ENCODE results near the gene CDC14A.
A peak's percentile ranks its signal among the peaks of the same experiment; 100 is the strongest.

The CDC14A gene

DNA sequence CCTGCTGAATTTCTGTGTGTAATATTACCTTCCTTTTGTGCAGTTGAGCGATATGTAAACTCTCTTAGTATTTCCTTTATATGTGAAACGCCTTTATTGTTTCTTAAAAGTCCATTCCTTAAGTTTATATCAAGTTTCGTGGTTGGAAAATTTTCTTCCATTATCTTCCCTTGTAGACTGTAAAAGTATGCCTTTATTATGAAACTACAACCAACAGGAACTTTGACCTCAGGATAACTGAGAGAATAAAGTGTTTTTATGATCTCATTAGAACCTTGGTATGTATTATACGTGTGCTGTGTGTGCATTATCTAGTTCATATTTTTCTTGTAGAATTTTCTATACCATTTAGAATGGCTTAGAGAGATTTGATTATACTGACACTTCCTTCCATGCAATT is 3.1 kb upstream of the CDC14A start:
- H3K4me3 ChIP-seq (ENCODE audit: low read depth, low read length): no peak overlapping the region
- TF ChIP-seq CTCF (IDR thresholded peaks at IDR 0.05; ENCODE audit: low read depth, low read length): no peak

DNA sequence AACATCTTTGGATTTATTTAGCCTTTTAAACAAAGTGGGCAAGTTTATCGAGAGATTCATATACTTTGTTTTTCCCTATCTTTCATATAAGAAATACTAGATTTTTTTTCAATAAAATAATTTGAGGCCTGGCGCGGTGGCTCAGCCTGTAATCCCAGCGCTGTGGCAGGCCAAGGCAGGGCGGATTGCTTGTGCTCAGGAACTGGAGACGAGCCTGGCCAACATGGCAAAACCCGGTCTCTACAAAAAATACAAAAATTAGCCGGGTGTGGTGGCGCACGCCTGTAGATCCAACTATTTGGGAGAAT is 1.6 kb upstream of the CDC14A start:
- peak overlapping the region; percentile 95 for H3K4me3 ChIP-seq (ENCODE audit: low read depth, low read length)
- TF ChIP-seq CTCF (IDR thresholded peaks at IDR 0.05; ENCODE audit: low read depth, low read length): no peak

- TF ChIP-seq CTCF (IDR thresholded peaks at IDR 0.05; ENCODE audit: low read depth, low read length): no peak
- peak overlapping the region; percentile 95 for H3K4me3 ChIP-seq (ENCODE audit: low read depth, low read length)
Measured at GRCh38 chr1:100351095-100351887, 1.0 kb upstream of the CDC14A start.

DNA sequence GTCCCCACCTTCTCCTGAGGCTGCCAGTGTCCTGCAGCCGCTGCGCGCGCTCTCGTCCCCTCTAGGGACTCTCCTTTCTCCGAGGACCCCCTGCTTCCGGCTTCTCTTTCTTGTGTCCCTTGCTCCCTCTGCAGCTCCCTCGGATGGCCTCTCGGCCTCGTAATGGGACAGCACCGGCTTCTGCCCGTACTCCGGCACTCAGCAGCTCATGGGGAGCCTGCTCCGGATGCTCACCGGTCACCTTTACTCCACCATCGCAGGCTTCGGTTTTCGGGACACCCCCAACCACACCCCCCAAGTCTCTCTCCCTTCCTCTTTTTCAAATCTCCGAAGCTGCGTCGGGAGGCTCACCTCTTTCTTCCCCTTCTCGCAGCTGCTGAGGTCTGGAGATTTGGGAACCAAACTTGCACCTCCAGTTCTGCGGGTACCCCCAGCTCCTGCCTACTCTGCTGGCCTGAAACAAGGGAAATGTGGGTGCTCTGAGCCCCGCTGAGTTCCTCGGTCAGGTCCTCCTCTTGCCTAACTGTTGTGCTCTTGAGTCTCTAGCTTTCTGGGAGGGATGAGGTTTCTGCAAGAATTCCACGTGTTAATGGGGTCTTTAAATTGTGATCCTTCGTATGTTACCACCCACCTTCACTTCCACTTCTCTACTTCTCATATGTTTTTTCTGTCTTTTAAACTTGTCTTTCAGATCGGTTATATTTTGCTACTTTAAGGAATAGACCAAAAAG is 930 bp downstream of the CDC14A start:
- TF ChIP-seq CTCF (IDR thresholded peaks at IDR 0.05; ENCODE audit: low read depth, low read length): no peak
- H3K4me3 ChIP-seq (ENCODE audit: low read depth, low read length): peak overlapping the region; percentile 95

GRCh38 chr1:100353988-100354387 is 1.7 kb downstream of the CDC14A start:
- TF ChIP-seq CTCF (IDR thresholded peaks at IDR 0.05; ENCODE audit: low read depth, low read length): no peak
- H3K4me3 ChIP-seq (ENCODE audit: low read depth, low read length): peak overlapping the region; percentile 95

DNA sequence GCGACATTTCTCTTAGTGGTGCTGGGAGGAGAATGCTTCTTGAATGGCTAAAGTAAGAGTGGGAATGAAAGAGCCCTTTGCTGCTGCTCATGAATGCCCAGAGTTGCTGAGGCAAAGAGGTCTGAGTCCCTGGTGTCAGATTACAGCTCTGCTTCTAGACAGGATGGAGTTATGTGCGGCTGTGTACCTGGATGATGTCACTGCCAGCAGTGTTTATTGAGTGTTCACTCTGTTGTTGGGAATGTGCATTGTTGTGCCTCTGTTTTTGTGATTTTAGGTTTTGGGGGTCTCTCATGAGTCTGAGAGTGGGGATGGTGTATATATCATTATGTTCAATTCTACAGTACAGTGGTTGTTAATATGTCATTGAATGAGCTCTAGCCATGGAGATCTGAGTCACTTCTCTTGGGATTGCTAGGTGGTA is 2.7 kb downstream of the CDC14A start:
- H3K4me3 ChIP-seq (ENCODE audit: low read depth, low read length): no peak overlapping the region
- TF ChIP-seq CTCF (IDR thresholded peaks at IDR 0.05; ENCODE audit: low read depth, low read length): no peak

GRCh38 chr1:100358210-100358609 is 5.9 kb downstream of the CDC14A start:
- peak; percentile 17; the same call in 1 of the 2 replicates for TF ChIP-seq CTCF (IDR thresholded peaks at IDR 0.05; ENCODE audit: low read depth, low read length)
- no peak overlapping the region for H3K4me3 ChIP-seq (ENCODE audit: low read depth, low read length)
